ENCODE results near the gene PGA4.
"Not testable (repeated sequence)": the region's sequence is repeated elsewhere in the genome, so short reads cannot be mapped to it uniquely, and the experiment has no call there.

PGA4 gene

GRCh38 chr11:61222047-61222446 is at the start of gene PGA4:
TSS of gene PGA4 (plus strand) at chr11:61222347. CDS start at chr11:61222401, 54 bp downstream.
- not testable (repeated sequence) for DNase-seq (ENCODE audit: low read depth)

- no peak for DNase-seq (ENCODE audit: low read depth)
Measured at GRCh38 chr11:61172356-61172755, 49.8 kb upstream of the PGA4 start.

- DNase-seq (ENCODE audit: low read depth), result no peak
Measured at GRCh38 chr11:61172888-61173287, 49.3 kb upstream of the PGA4 start.

GRCh38 chr11:61173456-61173855 is 48.7 kb upstream of the PGA4 start:
- DNase-seq (ENCODE audit: low read depth), result peak; percentile 54

- no peak for DNase-seq (ENCODE audit: low read depth)
Measured at GRCh38 chr11:61174273-61174672, 47.9 kb upstream of the PGA4 start.

GRCh38 chr11:61174949-61175348 is 47.2 kb upstream of the PGA4 start:
- DNase-seq (ENCODE audit: low read depth), result no peak

GRCh38 chr11:61176446-61176845 is 45.7 kb upstream of the PGA4 start:
- no peak for DNase-seq (ENCODE audit: low read depth)

- not testable (repeated sequence) for DNase-seq (ENCODE audit: low read depth)
Measured at GRCh38 chr11:61180205-61180604, 41.9 kb upstream of the PGA4 start.

- DNase-seq (ENCODE audit: low read depth), result no peak
Measured at GRCh38 chr11:61181489-61181888, 40.7 kb upstream of the PGA4 start.

- no peak for DNase-seq (ENCODE audit: low read depth)
Measured at GRCh38 chr11:61183645-61184044, 38.5 kb upstream of the PGA4 start.

- DNase-seq (ENCODE audit: low read depth), result no peak
Measured at GRCh38 chr11:61186504-61186903, 35.6 kb upstream of the PGA4 start.

GRCh38 chr11:61187505-61188130 is 34.5 kb upstream of the PGA4 start:
- DNase-seq (ENCODE audit: low read depth), result peak; percentile 81

GRCh38 chr11:61189933-61190332 is 32.2 kb upstream of the PGA4 start:
- DNase-seq (ENCODE audit: low read depth), result no peak

GRCh38 chr11:61193596-61193995 is 28.6 kb upstream of the PGA4 start:
- no peak for DNase-seq (ENCODE audit: low read depth)

- no peak for DNase-seq (ENCODE audit: low read depth)
Measured at GRCh38 chr11:61194169-61194671, 27.9 kb upstream of the PGA4 start.

- DNase-seq (ENCODE audit: low read depth), result no peak
Measured at GRCh38 chr11:61194981-61195695, 27.0 kb upstream of the PGA4 start.

GRCh38 chr11:61195719-61196118 is 26.4 kb upstream of the PGA4 start:
- no peak for DNase-seq (ENCODE audit: low read depth)

- DNase-seq (ENCODE audit: low read depth), result no peak
Measured at GRCh38 chr11:61198361-61198760, 23.8 kb upstream of the PGA4 start.

- DNase-seq (ENCODE audit: low read depth), result no peak
Measured at GRCh38 chr11:61198948-61199523, 23.1 kb upstream of the PGA4 start.

GRCh38 chr11:61201476-61201875 is 20.7 kb upstream of the PGA4 start:
- no peak for DNase-seq (ENCODE audit: low read depth)

GRCh38 chr11:61202950-61203746 is 19.0 kb upstream of the PGA4 start, which contains the start of gene PGA3:
TSS of gene PGA3 (plus strand) at chr11:61203515. CDS start at chr11:61203565, 50 bp downstream.
- not testable (repeated sequence) for DNase-seq (ENCODE audit: low read depth)

GRCh38 chr11:61203873-61204272 is 18.3 kb upstream of the PGA4 start:
- DNase-seq (ENCODE audit: low read depth), result not testable (repeated sequence)

All from ELR (cell line).